NCI-H345 (cell line): ENCODE results near the gene SCN11A.

Source experiments
- DNase-seq: peaks from one replicate; lab custom pipeline; 2025; lab: John Stamatoyannopoulos, UW

SCN11A gene

GRCh38 chr3:39051649-39052561, at the start of gene SCN11A, which contains the start of gene WDR48:
SCN11A (minus strand) TSS chr3:39051944; CDS start chr3:38950362, 101,582 bp downstream.
WDR48 (plus strand) TSS chr3:39052016; CDS start chr3:39052026, 10 bp downstream.
- peak; percentile 89 for DNase-seq

GRCh38 chr3:39101022-39101689, 49.4 kb upstream of the SCN11A start:
- DNase-seq, result no peak

GRCh38 chr3:39100500-39100886, 48.7 kb upstream of the SCN11A start:
- DNase-seq, result no peak

- DNase-seq, result no peak
Observed at GRCh38 chr3:39099738-39100499, 48.2 kb upstream of the SCN11A start.

GRCh38 chr3:39099242-39099641, 47.5 kb upstream of the SCN11A start:
- DNase-seq, result no peak

GRCh38 chr3:39098473-39099000, 46.8 kb upstream of the SCN11A start:
- DNase-seq, result no peak

GRCh38 chr3:39097716-39098472, 46.1 kb upstream of the SCN11A start:
- DNase-seq, result no peak

GRCh38 chr3:39096775-39097174, 45.0 kb upstream of the SCN11A start:
- no peak for DNase-seq

GRCh38 chr3:39095778-39096177, 44.0 kb upstream of the SCN11A start:
- no peak for DNase-seq

- DNase-seq, result no peak
Observed at GRCh38 chr3:39094851-39095677, 43.3 kb upstream of the SCN11A start.

GRCh38 chr3:39090922-39091321, 39.2 kb upstream of the SCN11A start:
- DNase-seq, result no peak

- DNase-seq, result no peak
Observed at GRCh38 chr3:39088889-39089288, 37.1 kb upstream of the SCN11A start.

GRCh38 chr3:39088456-39088855, 36.7 kb upstream of the SCN11A start:
- DNase-seq, result no peak

GRCh38 chr3:39086144-39086543, 34.4 kb upstream of the SCN11A start:
- DNase-seq, result no peak

GRCh38 chr3:39082666-39083313, 31.0 kb upstream of the SCN11A start:
- no peak for DNase-seq

GRCh38 chr3:39080026-39080425, 28.3 kb upstream of the SCN11A start:
- no peak for DNase-seq

- no peak for DNase-seq
Observed at GRCh38 chr3:39079530-39079929, 27.8 kb upstream of the SCN11A start.

- DNase-seq, result no peak
Observed at GRCh38 chr3:39075910-39076309, 24.2 kb upstream of the SCN11A start.

GRCh38 chr3:39068556-39068955, 16.8 kb upstream of the SCN11A start:
- no peak for DNase-seq

GRCh38 chr3:39067286-39067685, 15.5 kb upstream of the SCN11A start:
- DNase-seq, result no peak
